Ovary (tissue), 3 donors: ENCODE results near the gene TGIF2.

ENCODE experiments used
- EP300 ChIP-seq: sonication (generic); formaldehyde crosslinking; IDR thresholded peaks from one replicate; pipeline ENCODE4 v1.6.1; 2017; ENCODE audit warnings: antibody characterized with exemption
- POLR2A ChIP-seq: fragments of 450-650 bp; IDR thresholded peaks from one replicate; pipeline ENCODE4 v1.6.1; 2017; ENCODE audit warnings: antibody characterized with exemption, mild to moderate bottlenecking, moderate library complexity
- TF ChIP-seq, protein P1 (sequence below), 3 donors: fragments of 450-650 bp in 2 of 3; fragments of 200-600 bp in 1 of 3; IDR thresholded peaks; one replicate each; pipeline versions ENCODE4 v1.5.1 to v1.8.0; 2016 to 2022; ENCODE audit warnings: antibody characterized with exemption in 3 of 3, mild to moderate bottlenecking in 1 of 3
- donor health status: DM: no; HTN: no; CAD: no.

DNA sequence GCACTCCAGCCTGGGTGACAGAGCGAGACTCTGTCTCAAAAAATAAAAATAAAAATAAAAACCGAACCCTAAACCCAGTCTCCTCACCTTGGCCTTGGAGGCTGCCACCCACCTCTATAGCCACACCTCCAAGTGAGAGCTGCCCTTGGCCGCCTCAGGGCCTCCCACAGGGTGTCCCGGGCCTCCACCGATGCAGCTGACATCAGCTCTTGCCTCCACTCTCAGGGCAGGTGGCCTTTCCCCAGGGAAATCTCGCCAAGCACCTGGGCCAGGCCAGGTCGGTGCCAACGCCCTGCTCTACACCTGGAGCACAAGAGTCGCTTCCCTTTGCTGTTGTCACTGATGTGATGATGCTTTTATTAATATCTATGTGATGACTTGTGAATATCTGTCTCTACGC lies 41.0 kb upstream of the TGIF2 start:
- TF ChIP-seq, protein P1, sequence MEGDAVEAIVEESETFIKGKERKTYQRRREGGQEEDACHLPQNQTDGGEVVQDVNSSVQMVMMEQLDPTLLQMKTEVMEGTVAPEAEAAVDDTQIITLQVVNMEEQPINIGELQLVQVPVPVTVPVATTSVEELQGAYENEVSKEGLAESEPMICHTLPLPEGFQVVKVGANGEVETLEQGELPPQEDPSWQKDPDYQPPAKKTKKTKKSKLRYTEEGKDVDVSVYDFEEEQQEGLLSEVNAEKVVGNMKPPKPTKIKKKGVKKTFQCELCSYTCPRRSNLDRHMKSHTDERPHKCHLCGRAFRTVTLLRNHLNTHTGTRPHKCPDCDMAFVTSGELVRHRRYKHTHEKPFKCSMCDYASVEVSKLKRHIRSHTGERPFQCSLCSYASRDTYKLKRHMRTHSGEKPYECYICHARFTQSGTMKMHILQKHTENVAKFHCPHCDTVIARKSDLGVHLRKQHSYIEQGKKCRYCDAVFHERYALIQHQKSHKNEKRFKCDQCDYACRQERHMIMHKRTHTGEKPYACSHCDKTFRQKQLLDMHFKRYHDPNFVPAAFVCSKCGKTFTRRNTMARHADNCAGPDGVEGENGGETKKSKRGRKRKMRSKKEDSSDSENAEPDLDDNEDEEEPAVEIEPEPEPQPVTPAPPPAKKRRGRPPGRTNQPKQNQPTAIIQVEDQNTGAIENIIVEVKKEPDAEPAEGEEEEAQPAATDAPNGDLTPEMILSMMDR (IDR thresholded peaks at IDR 0.05), result no peak
- TF ChIP-seq EP300 (no peak), POLR2A (no peak)
